RKO (cell line): Measurements from ENCODE around the gene THSD7B.

Source experiments
- DNase-seq: peaks from one replicate; pipeline ENCODE4 v3.0.0-alpha.2; 2016; ENCODE audit warnings: low spot score

The THSD7B gene

DNA sequence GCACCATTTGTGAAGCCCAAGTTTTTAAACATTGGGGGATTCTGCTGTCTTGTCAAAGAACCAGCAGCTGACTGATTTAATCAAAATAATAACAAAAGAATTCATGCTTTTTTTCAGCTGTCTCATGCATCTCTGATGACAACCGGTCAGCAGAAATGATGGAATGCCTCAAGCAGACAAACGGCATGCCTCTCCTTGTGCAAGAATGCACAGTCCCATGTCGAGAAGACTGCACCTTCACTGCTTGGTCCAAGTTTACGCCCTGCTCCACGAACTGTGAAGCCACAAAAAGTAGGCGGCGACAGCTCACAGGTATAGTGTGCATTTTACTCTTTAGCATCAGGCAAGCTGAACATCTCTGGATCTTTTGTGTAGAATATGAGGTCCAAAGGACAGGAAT, 640.2 kb downstream of the THSD7B start:
- DNase-seq: no peak

DNA sequence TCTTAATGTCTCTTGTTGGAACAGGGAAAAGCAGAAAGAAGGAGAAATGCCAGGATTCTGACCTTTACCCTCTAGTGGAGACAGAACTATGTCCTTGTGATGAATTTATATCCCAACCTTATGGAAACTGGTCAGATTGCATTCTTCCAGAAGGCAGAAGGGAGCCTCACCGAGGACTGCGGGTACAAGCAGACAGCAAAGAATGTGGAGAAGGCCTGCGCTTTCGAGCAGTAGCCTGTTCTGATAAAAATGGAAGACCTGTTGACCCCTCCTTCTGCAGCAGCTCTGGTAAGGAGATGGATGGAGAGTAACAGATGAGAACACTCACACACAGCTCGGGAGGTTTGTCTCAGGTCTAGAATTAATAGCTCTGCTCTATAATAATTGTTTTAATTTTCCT, 646.2 kb downstream of the THSD7B start:
- DNase-seq: no peak

GRCh38 chr2:137420744-137421143, 655.4 kb downstream of the THSD7B start:
- no peak for DNase-seq

DNA sequence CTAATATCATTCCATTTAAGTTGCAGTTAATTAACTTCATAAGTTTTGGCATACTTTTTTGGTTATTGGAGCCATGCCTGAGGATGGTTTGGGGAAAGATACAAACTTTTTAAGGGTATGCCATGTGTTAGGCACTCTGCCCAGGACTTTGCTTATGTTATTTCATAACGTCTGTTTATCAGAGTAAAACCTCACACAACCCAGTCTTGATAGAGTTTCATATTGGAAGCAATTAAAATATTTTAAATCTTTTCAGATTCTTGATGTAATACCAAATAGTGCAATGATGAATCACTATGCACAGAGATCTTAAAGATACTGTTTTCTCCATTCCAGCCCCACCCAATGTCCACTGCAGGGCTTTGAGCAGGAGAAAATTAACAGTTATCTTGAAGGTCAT, 669.8 kb downstream of the THSD7B start:
- DNase-seq: no peak

DNA sequence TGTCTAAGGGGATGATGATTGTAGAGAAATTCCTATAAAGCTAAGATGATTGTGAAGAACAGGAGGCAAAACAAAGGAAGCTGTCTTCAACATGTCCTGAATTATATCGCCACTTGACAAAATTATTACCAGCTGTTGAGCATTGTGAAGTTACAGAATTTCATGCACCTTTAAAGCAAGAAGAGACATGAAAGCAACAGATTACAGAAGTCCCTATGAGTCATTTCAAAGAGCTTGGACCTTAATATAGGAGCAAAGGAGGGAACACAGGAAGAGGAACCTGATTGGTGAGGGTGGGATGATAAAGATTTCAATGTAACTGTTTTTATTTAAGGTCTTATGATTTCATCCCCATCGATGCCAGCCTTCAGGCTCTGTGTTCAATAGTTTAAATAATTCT, 672.0 kb downstream of the THSD7B start:
- DNase-seq: no peak

- DNase-seq: no peak
These were observed 679.6 kb downstream of the THSD7B start for GRCh38 chr2:137444970-137445369.

DNA sequence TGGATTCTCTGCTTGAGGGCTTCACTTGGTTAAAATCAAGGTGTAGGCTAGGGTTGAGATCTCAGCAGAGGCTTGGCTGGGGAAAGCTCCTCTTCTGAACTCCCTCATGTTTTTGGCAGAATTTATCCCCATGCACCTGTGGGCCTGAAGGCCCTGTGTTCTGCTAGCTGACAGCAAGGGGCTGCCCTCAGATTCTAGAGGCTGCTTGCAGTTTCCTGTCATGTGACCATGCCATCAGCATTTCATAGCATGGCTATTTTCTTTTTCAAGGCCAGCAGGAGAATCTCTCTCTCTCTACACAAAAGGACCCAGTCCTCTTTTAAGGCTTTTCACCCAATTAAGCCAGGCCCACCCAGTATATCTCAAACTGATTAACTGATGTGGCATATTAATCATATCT, 684.1 kb downstream of the THSD7B start:
- no peak for DNase-seq

DNA sequence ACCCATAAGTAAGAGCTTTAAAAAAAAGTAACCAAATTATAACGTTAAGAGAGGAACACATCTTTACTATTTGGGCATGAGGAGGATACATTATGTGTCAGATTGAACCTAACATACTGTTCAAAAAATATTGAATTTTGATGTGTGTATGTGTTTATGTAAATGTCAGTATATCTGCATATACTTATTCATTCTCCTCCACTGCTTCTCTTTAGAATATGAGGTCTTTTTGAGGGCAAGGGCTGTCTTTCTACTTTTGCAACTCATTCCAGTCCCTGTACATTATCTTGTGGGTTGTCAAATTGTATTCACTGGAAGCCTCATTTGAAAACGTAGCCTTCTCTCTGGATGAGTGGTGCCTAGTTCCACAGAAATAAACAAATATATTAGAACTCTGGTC, 689.5 kb downstream of the THSD7B start:
- DNase-seq: no peak

- peak; percentile 62 for DNase-seq
These were observed 702.0 kb downstream of the THSD7B start for GRCh38 chr2:137467246-137467862.

DNA sequence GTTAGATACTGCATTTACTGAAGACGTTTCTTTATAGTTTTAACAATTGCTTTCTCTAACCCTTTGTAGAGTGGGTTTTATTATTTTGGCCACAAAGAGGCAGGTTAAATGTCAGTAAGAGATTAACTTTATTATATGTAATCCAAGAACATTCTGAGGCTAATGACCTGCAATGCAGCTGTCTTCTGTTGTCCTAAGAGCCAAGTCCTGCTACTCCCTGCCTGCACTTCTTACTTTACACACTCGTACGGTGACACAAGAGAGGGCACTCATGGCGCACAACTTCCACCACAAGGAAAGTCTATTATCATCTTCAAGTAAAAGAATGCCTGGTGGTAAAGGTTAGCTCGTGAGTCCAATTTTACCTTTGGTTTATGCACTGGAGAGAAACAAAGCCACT, 727.9 kb downstream of the THSD7B start:
- no peak for DNase-seq

GRCh38 chr2:137500599-137500998, 735.3 kb downstream of the THSD7B start:
- no peak for DNase-seq

DNA sequence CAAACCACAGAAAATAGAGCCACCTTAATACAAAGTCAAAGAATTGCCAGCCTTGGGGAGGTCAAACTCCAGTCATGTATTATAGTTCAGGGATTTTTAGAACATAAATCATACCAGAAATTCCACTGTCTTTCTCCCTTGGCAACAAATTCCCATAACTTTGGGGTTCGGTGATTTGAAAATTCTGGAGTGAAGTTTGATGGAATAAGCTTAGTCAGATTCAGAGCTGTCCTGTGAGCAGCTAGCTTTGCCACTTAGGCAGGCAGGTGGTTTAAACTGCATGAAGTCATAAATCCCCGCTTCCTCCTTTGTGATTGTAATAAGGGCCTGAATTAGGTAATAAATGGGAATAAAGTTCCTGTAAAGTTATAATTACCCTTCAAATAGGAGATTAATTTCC, 741.9 kb downstream of the THSD7B start:
- DNase-seq: no peak

DNA sequence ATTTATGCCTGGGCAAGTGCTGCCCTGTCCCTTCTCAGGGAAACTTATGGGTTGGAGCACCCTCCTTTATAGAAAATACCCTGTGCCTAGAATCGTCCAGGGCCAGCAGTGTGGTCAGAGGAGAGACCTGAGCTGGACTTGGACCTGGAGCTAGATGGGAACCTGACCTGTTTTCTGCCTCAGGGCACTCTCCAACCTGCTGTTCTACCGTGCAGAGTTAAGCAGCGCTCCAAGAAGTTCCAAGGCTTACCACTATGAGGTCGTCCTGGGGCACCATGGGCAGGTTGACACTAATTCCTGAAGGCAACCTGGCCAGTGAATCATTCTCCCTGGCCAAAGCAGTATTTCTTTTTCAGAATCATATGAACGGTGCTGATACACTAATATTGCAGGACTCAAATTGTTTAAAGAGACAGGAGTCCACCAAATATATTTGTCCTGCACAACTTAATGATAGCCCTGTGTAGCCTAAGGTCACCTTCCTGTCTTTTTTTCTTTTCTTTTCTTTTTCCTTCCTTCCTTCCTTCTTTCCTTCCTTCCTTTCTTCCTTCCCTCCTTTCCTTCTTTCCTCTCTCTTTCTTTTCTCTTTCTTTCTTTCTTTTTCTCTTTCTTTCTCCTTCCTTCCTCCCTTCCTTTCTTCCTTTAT, 743.5 kb downstream of the THSD7B start:
- no peak for DNase-seq

- DNase-seq: no peak
These were observed 746.2 kb downstream of the THSD7B start for GRCh38 chr2:137511526-137511925.

DNA sequence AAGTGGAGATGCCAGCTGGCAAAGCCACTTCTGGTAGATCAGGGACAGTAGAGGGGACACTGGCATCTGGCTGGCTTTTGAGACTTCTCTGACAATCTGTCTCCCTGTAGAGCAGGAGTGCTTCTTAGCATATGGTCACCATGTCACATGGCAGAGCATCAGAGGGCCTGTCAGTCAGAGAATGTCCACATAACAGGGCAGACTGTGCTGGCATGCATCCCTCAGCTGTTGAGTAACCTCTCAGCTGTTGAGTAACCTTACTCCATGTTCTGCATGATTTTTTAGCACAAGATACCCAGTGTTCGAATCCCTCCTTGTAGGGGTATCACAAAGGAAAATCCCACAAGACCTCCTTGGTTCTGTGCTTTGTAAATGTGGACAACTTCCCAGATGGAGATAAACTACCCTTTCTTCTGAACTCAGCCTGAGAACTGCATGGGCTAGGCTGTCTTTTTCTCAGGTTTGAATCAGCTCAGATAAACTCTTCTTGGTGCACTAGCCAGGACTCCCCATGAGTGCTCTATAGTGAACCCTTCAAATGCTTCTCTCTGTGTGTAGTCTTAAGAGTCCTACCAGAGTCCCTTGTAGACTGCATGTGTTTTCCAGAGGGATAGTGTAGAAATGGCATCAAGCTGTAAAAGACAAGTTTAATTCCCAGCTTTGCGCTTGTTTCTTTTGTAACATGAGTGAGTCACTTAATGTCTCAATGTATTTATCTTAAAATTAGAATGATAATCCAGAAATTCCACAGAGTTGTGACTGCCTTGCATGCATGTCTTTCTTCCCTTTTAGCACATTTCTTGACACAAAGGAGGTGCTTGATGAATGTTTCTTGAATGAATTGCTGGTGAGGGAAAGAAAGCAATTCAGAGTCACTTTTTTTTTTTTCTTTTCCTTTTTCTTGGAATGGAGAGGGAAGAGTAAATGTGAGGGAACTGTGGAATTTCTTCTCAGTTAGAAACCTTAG, 756.6 kb downstream of the THSD7B start:
- no peak for DNase-seq

- DNase-seq: no peak
These were observed 757.3 kb downstream of the THSD7B start for GRCh38 chr2:137522620-137523011.

GRCh38 chr2:137523931-137524330, 758.6 kb downstream of the THSD7B start:
- DNase-seq: no peak

DNA sequence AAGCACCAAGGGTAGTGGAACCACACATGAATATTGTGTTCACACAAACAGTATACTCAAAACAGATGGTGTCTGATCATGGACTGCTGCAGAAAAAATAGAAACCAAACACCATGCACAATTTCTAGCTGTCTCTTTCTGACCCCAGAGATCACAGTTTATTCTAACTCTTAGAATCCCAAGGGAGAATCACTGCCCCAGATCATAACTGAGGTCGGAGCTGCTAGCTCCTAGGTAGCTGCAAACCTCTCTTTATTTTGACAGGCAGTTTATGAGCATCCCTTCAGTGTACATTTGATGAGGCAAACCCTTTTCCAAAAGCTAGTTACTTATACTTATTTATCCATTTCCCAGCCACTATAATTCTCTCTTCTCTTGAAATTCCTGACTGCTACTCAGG, 759.8 kb downstream of the THSD7B start:
- no peak for DNase-seq

DNA sequence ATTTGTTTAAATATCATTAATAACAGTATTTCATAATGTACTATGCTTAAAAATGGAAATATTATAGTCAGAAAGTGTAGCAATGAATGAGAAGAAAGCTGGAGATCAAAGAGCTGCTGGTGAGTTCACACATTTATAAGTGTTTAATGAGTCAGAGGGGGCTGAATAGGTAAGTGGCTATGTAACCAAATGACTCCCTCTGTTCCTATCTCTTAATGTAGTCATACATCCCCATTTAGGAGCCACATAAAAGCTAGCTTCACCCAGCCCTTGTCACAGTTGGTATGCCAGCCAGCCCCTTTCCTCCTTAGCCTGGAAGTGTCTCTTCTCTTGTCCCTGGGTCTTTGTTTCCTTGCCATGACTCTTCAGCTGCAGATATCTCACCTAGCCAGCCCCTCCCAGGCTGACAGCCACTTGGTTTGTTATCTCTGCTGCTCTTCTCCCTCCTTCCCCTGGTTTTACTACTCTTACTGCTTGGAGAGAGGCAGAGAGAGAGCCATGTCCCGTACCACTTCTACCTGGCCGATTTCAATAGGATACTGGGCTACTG, 760.4 kb downstream of the THSD7B start:
- peak; percentile 29 for DNase-seq

DNA sequence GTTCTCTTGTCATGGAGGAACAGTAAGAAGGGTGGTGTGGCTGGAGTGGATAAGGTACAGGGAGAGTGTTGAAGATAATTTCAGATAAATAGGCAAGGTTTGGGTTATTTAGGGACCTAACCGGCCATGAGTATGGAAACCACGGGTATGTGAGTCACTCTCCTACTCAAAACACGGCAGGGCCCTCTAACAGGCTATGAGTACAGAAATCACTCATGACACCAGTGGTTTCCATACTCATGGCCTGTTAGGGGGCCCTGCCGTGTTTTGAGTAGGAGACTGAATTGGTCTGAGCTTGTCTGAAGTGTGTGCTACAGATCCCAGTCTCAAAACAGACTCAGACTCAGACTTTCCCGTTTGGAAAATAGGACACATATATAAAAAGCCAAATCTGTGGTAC, 770.6 kb downstream of the THSD7B start:
- no peak for DNase-seq

- DNase-seq: no peak
These were observed 774.0 kb downstream of the THSD7B start for GRCh38 chr2:137539336-137539735.

DNA sequence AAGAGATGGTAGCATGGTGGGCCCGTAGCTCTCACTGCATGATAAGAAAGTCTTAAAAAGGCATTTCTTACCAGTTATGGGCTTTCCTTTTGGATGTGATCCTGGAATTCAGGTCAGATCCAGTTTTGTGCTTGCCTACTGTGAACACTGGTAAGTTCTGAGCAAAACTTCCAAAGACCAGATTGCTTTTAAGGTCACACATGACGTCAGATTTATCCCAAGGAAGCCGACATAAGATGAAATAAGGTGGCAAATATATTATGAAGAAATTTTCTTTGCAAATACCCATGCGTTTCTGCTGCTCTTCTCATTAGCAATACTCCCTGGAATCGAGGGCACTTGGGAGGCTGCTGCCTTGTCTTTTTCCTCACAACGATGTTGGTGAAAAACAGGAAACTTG, 782.5 kb downstream of the THSD7B start:
- DNase-seq: no peak

DNA sequence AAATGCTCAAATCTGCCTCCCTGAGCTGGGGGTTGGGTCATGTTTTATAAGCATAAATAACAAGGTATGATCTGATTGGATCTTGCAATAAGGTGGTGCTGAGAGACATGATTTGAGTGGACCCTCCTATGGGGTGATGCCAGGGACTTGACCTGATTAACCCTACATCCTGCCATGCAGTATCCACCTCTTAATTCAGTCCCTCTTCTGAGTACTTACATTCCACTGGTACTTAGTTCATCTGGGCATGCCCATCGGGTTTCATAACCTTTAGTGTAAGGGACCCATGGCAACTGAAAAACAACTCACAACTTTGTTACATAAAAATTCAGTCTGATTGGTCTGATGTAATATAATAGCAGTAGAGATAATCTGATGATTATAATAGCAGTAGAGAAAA, 801.0 kb downstream of the THSD7B start:
- no peak for DNase-seq
